ENCODE data around the gene SPOCK2.

- TF ChIP-seq CTCF (IDR thresholded peaks at IDR 0.05) (no peak), EZH2 (IDR thresholded peaks at IDR 0.05; ENCODE audit: borderline replicate concordance, insufficient read depth, low read depth, low read length, poor library complexity, severe bottlenecking) (no peak)
Observed at GRCh38 chr10:72105098-72105475, 16.7 kb upstream of the SPOCK2 start.

Measured in B cell (primary cell).